Loucy (cell line): ENCODE data around the gene KRT13.

Experiments used
- H2AFZ ChIP-seq: fragments of 200-600 bp; sonication (generic); 2 replicates; pipeline ENCODE4 v1.6.0; 2016; ENCODE audit warnings: antibody characterized with exemption, mild to moderate bottlenecking, low read length, moderate library complexity
- H3F3A ChIP-seq: fragments of 200-600 bp; 2 replicates; pipeline ENCODE4 v1.6.0; 2016; ENCODE audit warnings: antibody characterized with exemption, low read depth, mild to moderate bottlenecking
- H3K27me3 ChIP-seq: fragments of 200-600 bp; sonication (generic); 2 replicates; pipeline ENCODE4 v1.6.1; 2014; ENCODE audit warnings: low read length, mild to moderate bottlenecking; ENCODE audit not compliant: insufficient read depth, poor library complexity, severe bottlenecking
- H3K36me3 ChIP-seq: fragments of 200-600 bp; sonication (generic); 2 replicates; pipeline ENCODE4 v1.6.1; 2016; ENCODE audit warnings: low read length; ENCODE audit not compliant: insufficient read depth
- H3K4me1 ChIP-seq: fragments of 200-600 bp; sonication (generic); 2 replicates; pipeline ENCODE4 v1.5.1; 2014; ENCODE audit warnings: low read length, mild to moderate bottlenecking; ENCODE audit not compliant: insufficient read depth, poor library complexity, severe bottlenecking
- H3K4me2 ChIP-seq: fragments of 200-600 bp; sonication (generic); 2 replicates; pipeline ENCODE4 v1.6.0; 2014; ENCODE audit warnings: antibody characterized with exemption, low read length, low read depth, mild to moderate bottlenecking; ENCODE audit not compliant: poor library complexity, severe bottlenecking
- H3K4me3 ChIP-seq: fragments of 200-600 bp; sonication (generic); 2 replicates; pipeline ENCODE4 v1.5.1; 2014; ENCODE audit warnings: low read length, mild to moderate bottlenecking, mixed read lengths; ENCODE audit not compliant: poor library complexity, severe bottlenecking
- H3K79me2 ChIP-seq: fragments of 200-600 bp; sonication (generic); 2 replicates; pipeline ENCODE4 v1.6.1; 2014; ENCODE audit warnings: low read length; ENCODE audit not compliant: insufficient read depth
- H3K9ac ChIP-seq: fragments of 200-600 bp; sonication (generic); 2 replicates; pipeline ENCODE4 v1.6.0; 2014; ENCODE audit warnings: mild to moderate bottlenecking, low read depth, low read length, moderate library complexity; ENCODE audit not compliant: poor library complexity, severe bottlenecking
- H3K9me2 ChIP-seq: fragments of 200-600 bp; sonication (generic); replicated peaks from 2 replicates; pipeline ENCODE4 v1.6.1; 2016; ENCODE audit warnings: low read depth, low read length, mixed read lengths
- H3K9me3 ChIP-seq: fragments of 200-600 bp; sonication (generic); 2 replicates; pipeline ENCODE4 v1.6.1; 2014; ENCODE audit warnings: mild to moderate bottlenecking, antibody characterized with exemption, low read length, low read depth; ENCODE audit not compliant: insufficient read depth
- H4K20me1 ChIP-seq: fragments of 200-600 bp; sonication (generic); 2 replicates; pipeline ENCODE4 v1.6.0; 2014; ENCODE audit warnings: antibody characterized with exemption, low read length, mild to moderate bottlenecking; ENCODE audit not compliant: insufficient read depth, poor library complexity, severe bottlenecking
- CTCF ChIP-seq: fragments of 200-600 bp; sonication (generic); conservative IDR thresholded peaks from 2 replicates; pipeline ENCODE4 v1.5.1; 2014; ENCODE audit warnings: mild to moderate bottlenecking, antibody characterized with exemption, low read length
- EZH2phosphoT487 ChIP-seq: fragments of 200-600 bp; IDR thresholded peaks from 2 replicates; pipeline ENCODE4 v1.6.1; 2018; ENCODE audit warnings: antibody characterized with exemption, mild to moderate bottlenecking, moderate library complexity, borderline replicate concordance

The KRT13 gene

GRCh38 chr17:41529491-41529915 lies 24.1 kb upstream of the KRT13 start:
- Histone ChIP-seq H3K36me3 (no peaks in the 10 kb centered on the region), H2AFZ (no peak overlapping the region), H3K4me3 (no peak overlapping the region), H3K4me1 (no peaks in the 10 kb centered on the region), H3K9me2 (no peaks in the 10 kb centered on the region), H4K20me1 (no peaks in the 10 kb centered on the region), H3K9me3 (no peaks in the 10 kb centered on the region), H3F3A (no peaks in the 10 kb centered on the region), H3K4me2 (no peak overlapping the region), H3K27me3 (no peaks in the 10 kb centered on the region), H3K9ac (no peak overlapping the region), H3K79me2 (no peaks in the 10 kb centered on the region)
- TF ChIP-seq CTCF (no peak), EZH2phosphoT487 (no peak)

- H3K4me2 ChIP-seq, result no peak overlapping the region
- no peaks in the 10 kb centered on the region for H3K36me3 ChIP-seq
- H3K27me3 ChIP-seq, result no peaks in the 10 kb centered on the region
- no peaks in the 10 kb centered on the region for H4K20me1 ChIP-seq
- no peak overlapping the region for H2AFZ ChIP-seq
- no peaks in the 10 kb centered on the region for H3K4me1 ChIP-seq
- H3K9ac ChIP-seq, result no peak overlapping the region
- no peak overlapping the region for H3K4me3 ChIP-seq
- H3K79me2 ChIP-seq, result no peaks in the 10 kb centered on the region
- TF ChIP-seq EZH2phosphoT487, result no peak
- TF ChIP-seq CTCF, result no peak
- H3K9me2 ChIP-seq, result no peaks in the 10 kb centered on the region
- no peaks in the 10 kb centered on the region for H3F3A ChIP-seq
- H3K9me3 ChIP-seq, result no peaks in the 10 kb centered on the region
These were observed 23.5 kb upstream of the KRT13 start for GRCh38 chr17:41528959-41529353.

- H2AFZ ChIP-seq, result no peak overlapping the region
- H4K20me1 ChIP-seq, result no peaks in the 10 kb centered on the region
- H3F3A ChIP-seq, result no peaks in the 10 kb centered on the region
- no peak overlapping the region for H3K9ac ChIP-seq
- no peaks in the 10 kb centered on the region for H3K9me2 ChIP-seq
- H3K4me2 ChIP-seq, result no peak overlapping the region
- H3K4me1 ChIP-seq, result no peaks in the 10 kb centered on the region
- H3K4me3 ChIP-seq, result no peak overlapping the region
- H3K79me2 ChIP-seq, result no peaks in the 10 kb centered on the region
- TF ChIP-seq CTCF (no peak), EZH2phosphoT487 (no peak)
- no peaks in the 10 kb centered on the region for H3K9me3 ChIP-seq
- no peaks in the 10 kb centered on the region for H3K36me3 ChIP-seq
- H3K27me3 ChIP-seq, result no peaks in the 10 kb centered on the region
These were observed 21.9 kb upstream of the KRT13 start for GRCh38 chr17:41527063-41528023.
